K562 (cell line): ENCODE results near the gene MSRB2. TPM values are rescaled to one million over a fixed set of nuclear protein-coding genes. Genes with fewer than 3 reads are reported as not detected.

Source experiments
- ARID3A ChIP-seq: IDR thresholded peaks from 2 replicates; pipeline ENCODE4 v1.6.1; 2012; ENCODE audit warnings: low read depth, low read length, improper control_type of control experiment, borderline replicate concordance
- ELF1 ChIP-seq: fragments of 200-800 bp; sonication (Bioruptor generic); IDR thresholded peaks from 2 replicates; pipeline ENCODE4 v1.6.1; 2016; ENCODE audit warnings: missing genetic modification characterization, missing compliant biosample characterization
- ETV6 ChIP-seq, 3 experiments: fragments of 150-350 bp in 1 of 3; sonication (generic) in 1 of 3; formaldehyde crosslinking in 1 of 3; IDR thresholded peaks; 2 replicates each; pipeline versions ENCODE4 v1.6.1 to v1.8.0; 2014 to 2022; ENCODE audit warnings: borderline replicate concordance in 2 of 3, low read depth in 2 of 3, antibody characterized with exemption in 1 of 3, low read length in 1 of 3, mild to moderate bottlenecking in 1 of 3, missing genetic modification reagents in 1 of 3
- HMBOX1 ChIP-seq: sonication (generic); IDR thresholded peaks from 2 replicates; pipeline ENCODE4 v1.6.1; 2016
- HNRNPUL1 ChIP-seq: fragments of 200-400 bp; formaldehyde crosslinking; IDR thresholded peaks from 2 replicates; pipeline ENCODE4 v1.6.1; 2017; ENCODE audit warnings: low read length
- KDM5B ChIP-seq: fragments of 200-600 bp; sonication (generic); IDR thresholded peaks from 2 replicates; pipeline ENCODE4 v1.6.1; 2012; ENCODE audit warnings: low read depth, mild to moderate bottlenecking, moderate library complexity, low read length, control low read depth, inconsistent platforms; ENCODE audit not compliant: insufficient replicate concordance
- MAFF ChIP-seq: IDR thresholded peaks from 2 replicates; pipeline ENCODE4 v1.6.1; 2012; ENCODE audit warnings: low read length, improper control_type of control experiment
- MTA3 ChIP-seq: fragments of 450-650 bp; formaldehyde crosslinking; IDR thresholded peaks from 2 replicates; pipeline ENCODE4 v1.6.1; 2017; ENCODE audit warnings: mild to moderate bottlenecking, borderline replicate concordance
- MXI1 ChIP-seq: IDR thresholded peaks from 2 replicates; pipeline ENCODE4 v1.6.1; 2011; ENCODE audit warnings: low read depth, mild to moderate bottlenecking, improper control_type of control experiment, low read length
- NFATC3 ChIP-seq: fragments of 450-650 bp; IDR thresholded peaks from 2 replicates; pipeline ENCODE4 v1.6.1; 2017; ENCODE audit warnings: mild to moderate bottlenecking
- PML ChIP-seq: IDR thresholded peaks from 2 replicates; pipeline ENCODE4 v1.6.1; 2012; ENCODE audit warnings: low read length, inconsistent platforms
- POLR2H ChIP-seq: IDR thresholded peaks from 2 replicates; pipeline ENCODE4 v1.6.1; 2016; ENCODE audit warnings: missing genetic modification characterization, low read depth, mild to moderate bottlenecking, control low read depth, missing compliant biosample characterization, moderate library complexity
- RNF2 ChIP-seq: sonication (generic); IDR thresholded peaks from 2 replicates; pipeline ENCODE4 v1.6.1; 2016
- SIN3B ChIP-seq: fragments of 450-650 bp; IDR thresholded peaks from 2 replicates; pipeline ENCODE4 v1.6.1; 2017; ENCODE audit warnings: low read depth, mild to moderate bottlenecking, moderate library complexity
- SNAPC5 ChIP-seq: fragments of 250-450 bp; sonication (Bioruptor Pico); IDR thresholded peaks from 2 replicates; pipeline ENCODE4 v1.8.0; 2021; ENCODE audit warnings: moderate library complexity, mild to moderate bottlenecking, inconsistent platforms
- SP2 ChIP-seq: IDR thresholded peaks from 2 replicates; pipeline ENCODE4 v1.6.1; 2011; ENCODE audit warnings: mild to moderate bottlenecking, low read depth, low read length, moderate library complexity; ENCODE audit not compliant: poor library complexity, severe bottlenecking; ENCODE audit errors: extremely low read depth
- STAT6 ChIP-seq: sonication (generic); formaldehyde crosslinking; IDR thresholded peaks from 2 replicates; pipeline ENCODE4 v1.8.1; 2023; ENCODE audit warnings: mild to moderate bottlenecking, missing genetic modification reagents
- TBL1XR1 ChIP-seq, 2 experiments: IDR thresholded peaks; 2 replicates each; pipeline ENCODE4 v1.6.1; 2012; ENCODE audit warnings: improper control_type of control experiment in 2 of 2, low read length in 2 of 2, mild to moderate bottlenecking in 1 of 2
- TEAD4 ChIP-seq, 2 experiments: sonication (generic) in 1 of 2; formaldehyde crosslinking in 1 of 2; IDR thresholded peaks; 2 replicates each; pipeline versions ENCODE4 v1.6.1 to v1.8.0; 2012 to 2022; ENCODE audit warnings: borderline replicate concordance in 1 of 2, inconsistent platforms in 1 of 2, low read length in 1 of 2, mild to moderate bottlenecking in 1 of 2, missing genetic modification reagents in 1 of 2
- ZKSCAN1 ChIP-seq: fragments of 150-350 bp; IDR thresholded peaks from 2 replicates; pipeline ENCODE4 v1.6.1; 2016; ENCODE audit warnings: low read depth, low read length
- ZNF696 ChIP-seq: fragments of 250-450 bp; sonication (Bioruptor Pico); conservative IDR thresholded peaks from 2 replicates; pipeline ENCODE4 v1.4.0; 2020; ENCODE audit warnings: mild to moderate bottlenecking, moderate library complexity
- ZNF778 ChIP-seq: fragments of 450-650 bp; formaldehyde crosslinking; IDR thresholded peaks from 2 replicates; pipeline ENCODE4 v1.4.0; 2020; ENCODE audit warnings: mild to moderate bottlenecking, moderate library complexity
- polyA plus RNA-seq, 8 experiments: library from polyadenylated mRNA; depleted of rRNA in 4 of 8; stranded (reverse) in 5 of 8; unstranded in 3 of 8; fragments of >200 nt; fragmentation: Nextera tagmentation in 2 of 8; fragmentation: Illumina TruSeq in 1 of 8; extraction: Ambion mirVana in 2 of 8; extraction: Trizol in 1 of 8; gene quantifications; 2 replicates each; pipeline versions ENCODE4 v1.2.1 to v1.2.3, GENCODE V29; 2011 to 2014; ENCODE audit warnings: inconsistent platforms in 1 of 8, missing spikeins in 1 of 8
- total RNA-seq, 7 experiments: library from RNA; depleted of rRNA in 6 of 7; stranded (reverse); fragments of >200 nt in 6 of 7; fragmentation: Illumina TruSeq in 2 of 7; extraction: Trizol in 2 of 7; gene quantifications; 2 replicates each; pipeline versions ENCODE4 v1.2.1 to v1.2.3, GENCODE V29; 2011 to 2021; ENCODE audit warnings: low replicate concordance in 1 of 7

Gene MSRB2
- total and polyA plus RNA-seq, 9 of the 15 experiments (the other 6 are each of a cell fraction or from before 2014, with no cell fraction given): 1.5 to 22.3 (median 5.9) TPM

- TF ChIP-seq ELF1 (tag) (0 out of 2 replicates have a peak, but pooled peaks have one; percentile 9), TEAD4 (IDR thresholded peaks at IDR 0.05; ENCODE audit: low read length) (peak; percentile 84), TEAD4 (CRISPR knock-in tag; IDR thresholded peaks at IDR 0.05; ENCODE audit: borderline replicate concordance) (no peak), POLR2H (tag) (peak; percentile 97), TBL1XR1 (IDR thresholded peaks at IDR 0.05; ENCODE audit: low read length in 2 of 2) (peak in 1 of 2 experiments; percentile 32; a peak in 1 of 4 replicates), SIN3B (no peak), RNF2 (peak; percentile 64), ZNF696 (CRISPR knock-in tag) (peak; percentile 91), HNRNPUL1 (peak; percentile 95), MXI1 (peak; percentile 52; the same call in 1 of the 2 replicates), STAT6 (no peak), ARID3A (peak; percentile 60; the same call in 1 of the 2 replicates), HMBOX1 (peak; percentile 78), MTA3 (peak; percentile 79; the same call in 1 of the 2 replicates), NFATC3 (no peak), SP2 (no peak), ETV6 (IDR thresholded peaks at IDR 0.05; ENCODE audit: borderline replicate concordance in 1 of 2, low read depth in 2 of 2, low read length in 1 of 2) (peak in 1 of 2 experiments; percentile 46; a peak in 1 of 4 replicates), ETV6 (CRISPR knock-in tag; IDR thresholded peaks at IDR 0.05; ENCODE audit: borderline replicate concordance) (no peak), SNAPC5 (peak; percentile 88), ZNF778 (no peak), PML (peak; percentile 99), MAFF (peak; percentile 6; the same call in 1 of the 2 replicates), KDM5B (peak; percentile 29), ZKSCAN1 (peak; percentile 50; the same call in 1 of the 2 replicates)
Observed at GRCh38 chr10:23055424-23056185, 39.8 kb upstream of the MSRB2 start (continued).
